Measurements from ENCODE around the gene ENTPD6.

The ENTPD6 gene

DNA sequence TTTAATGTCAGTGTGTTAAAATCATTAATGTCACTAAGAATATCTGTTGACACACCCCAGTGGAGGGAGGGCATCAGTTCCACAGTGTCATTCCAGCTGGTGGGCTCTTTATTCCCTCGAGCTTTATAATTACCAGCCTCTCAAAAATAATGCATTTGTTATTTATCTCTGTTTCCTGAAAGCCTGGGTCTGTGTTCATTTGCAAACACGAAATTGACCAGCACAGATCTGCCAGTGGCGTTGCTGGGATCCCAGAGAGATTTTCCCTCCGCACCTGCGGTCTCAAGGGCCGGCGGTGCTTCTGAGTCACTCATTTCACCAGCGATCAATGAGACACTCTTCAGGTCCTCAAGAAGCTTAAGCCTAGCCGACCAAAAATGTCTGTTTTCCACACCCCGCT, 46.7 kb downstream of the ENTPD6 start:
- DNase-seq (ENCODE audit: low read depth), result no peak

DNA sequence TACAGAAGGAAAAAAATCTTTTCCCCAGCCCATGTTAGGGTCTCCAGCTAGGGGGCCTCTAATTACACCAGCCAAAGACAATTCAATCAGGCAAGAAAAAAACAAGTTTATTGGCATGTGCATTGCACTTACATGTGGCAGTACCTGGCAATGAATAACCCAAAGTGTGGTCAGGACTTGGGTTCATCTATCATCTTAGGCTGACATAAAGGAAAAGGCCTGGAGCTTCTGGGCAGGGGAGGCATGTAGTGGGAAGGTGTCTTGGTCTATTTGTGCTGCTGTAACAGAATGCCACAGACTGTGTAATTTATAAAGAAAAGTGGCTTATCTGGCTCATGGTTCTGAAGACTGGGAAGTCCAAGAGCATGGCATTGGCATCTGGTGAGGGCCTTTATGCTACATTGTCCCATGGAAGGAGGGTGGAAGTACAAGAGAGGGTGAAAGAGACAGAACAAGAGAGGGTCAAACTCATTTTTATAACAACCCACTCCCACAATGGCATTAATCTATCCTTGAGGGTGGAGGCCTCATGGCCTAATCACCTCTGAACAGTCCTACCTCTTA, 48.0 kb downstream of the ENTPD6 start:
- no peak for DNase-seq (ENCODE audit: low read depth)

DNA sequence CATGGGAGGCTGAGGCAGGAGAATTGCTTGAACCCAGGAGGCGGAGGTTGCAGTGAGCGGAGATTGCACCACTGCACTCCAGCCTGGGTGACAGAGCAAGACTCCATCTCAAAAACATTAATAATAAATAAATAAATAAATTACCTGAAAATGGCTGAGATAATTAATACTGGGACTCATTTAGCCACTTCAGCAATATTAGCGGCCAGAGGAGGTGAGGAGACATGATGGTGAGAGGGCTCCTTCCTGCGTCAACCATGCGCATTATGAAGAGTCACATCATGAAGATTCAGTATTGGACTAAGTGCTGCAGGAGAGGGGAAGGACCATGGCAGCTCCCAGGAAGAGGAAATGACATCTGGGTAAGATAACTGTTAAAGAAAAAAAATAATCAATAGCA, 49.5 kb downstream of the ENTPD6 start:
- DNase-seq (ENCODE audit: low read depth), result no peak

DNA sequence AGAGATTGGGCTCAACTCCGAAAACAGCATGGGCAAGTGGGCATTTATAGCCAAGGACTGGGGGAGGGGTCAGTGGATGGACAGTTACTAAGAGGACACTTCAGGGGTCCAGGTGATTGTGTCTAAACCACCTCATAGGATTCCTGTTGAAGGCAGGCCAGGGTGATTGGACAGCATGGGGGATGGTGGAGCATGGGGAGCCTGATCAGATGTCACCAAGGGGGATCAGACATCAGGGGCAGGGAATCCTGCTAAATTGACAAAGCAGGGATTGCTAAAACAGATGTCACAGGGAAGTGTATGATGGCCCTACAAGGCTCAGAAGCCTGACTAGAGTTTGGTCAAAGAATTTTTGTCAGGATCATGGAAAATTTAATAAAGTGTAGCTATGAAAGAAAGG, 49.9 kb downstream of the ENTPD6 start:
- no peak for DNase-seq (ENCODE audit: low read depth)

DNA sequence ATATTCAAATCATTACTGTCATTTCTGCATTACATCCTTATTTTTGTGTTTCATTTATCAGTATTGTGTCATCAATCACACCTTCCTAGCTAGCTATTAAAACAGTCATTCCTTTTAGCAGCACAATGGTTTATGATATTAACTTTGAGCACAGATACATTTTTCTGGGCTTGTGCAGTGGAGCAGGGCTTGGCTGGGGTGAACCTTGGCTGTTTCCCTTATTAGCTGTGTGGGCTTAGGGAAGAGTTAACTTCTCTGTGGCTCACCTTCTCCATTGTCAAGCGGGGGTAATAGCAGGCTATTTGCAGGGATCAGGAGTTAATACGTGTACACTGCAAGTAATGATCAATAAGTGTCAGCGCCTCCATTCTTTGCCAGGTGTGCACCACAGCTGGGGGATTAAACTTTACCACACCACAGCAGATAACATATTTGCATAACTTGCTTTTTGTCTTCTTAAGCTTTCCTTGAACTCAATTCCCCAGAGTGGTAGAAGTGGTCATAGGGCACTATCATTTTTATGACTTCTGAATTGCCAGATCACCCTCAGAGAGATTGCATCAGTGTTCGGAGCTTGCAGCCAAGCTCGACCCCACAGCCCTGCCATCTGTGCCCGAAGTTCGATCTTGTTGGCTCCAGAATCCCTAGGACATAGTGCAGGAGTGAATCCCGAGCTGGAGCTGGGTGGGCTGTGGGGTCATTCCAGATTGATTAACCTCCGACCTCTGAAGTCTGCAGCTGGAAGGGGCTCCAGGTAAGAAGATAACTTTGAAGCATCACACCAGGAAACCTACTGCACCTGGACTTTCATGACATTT, 50.9 kb downstream of the ENTPD6 start:
- no peak for DNase-seq (ENCODE audit: low read depth)

DNA sequence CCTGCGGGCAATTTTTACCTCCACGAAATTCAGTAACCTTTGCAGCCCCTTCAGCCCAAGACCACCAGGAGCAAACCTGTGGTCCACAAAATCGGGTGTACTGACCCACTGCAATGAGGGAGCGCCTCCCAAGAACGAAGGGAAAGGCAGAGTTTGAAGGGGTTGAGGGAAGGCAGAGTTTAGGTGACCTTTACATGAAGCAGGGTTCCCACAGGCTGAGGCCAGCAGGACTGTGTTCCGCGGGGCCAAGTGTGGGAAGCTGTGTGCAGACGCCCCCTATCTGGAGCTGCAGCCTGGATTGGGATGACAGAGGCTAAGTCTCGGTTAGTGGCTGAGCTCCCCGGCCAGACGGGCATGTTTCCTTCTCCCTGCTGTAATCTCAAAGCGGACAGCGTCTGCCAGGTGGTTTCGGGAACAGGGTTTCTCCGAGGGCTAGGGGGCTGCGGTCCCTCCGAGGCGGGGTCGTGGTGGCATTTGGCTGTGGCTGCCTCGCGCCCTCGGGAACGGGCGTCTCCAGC, 51.5 kb downstream of the ENTPD6 start:
- no peak for DNase-seq (ENCODE audit: low read depth)

DNA sequence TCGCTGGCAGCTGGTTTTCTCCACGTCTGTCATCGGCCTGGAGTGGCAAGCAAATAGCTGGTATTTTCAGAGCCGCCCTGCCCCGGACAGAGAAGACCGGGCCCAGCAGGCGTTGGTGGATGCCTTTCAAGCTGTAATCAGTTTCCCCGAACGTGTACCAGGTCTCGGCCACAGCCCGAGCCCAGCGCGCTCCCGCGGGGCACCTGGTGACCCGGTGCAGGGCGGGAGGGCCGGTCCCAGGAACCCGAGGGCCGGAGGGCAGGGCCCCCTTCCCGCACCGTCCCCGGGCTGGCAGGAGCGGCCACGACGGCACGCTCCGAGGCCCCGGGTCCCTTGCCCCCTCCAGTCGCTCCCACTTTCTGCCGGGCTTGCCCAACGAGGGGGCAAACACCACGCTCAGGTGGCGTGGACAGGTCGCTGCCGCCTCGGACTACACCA, 52.0 kb downstream of the ENTPD6 start:
- DNase-seq (ENCODE audit: low read depth), result peak; percentile 7

DNA sequence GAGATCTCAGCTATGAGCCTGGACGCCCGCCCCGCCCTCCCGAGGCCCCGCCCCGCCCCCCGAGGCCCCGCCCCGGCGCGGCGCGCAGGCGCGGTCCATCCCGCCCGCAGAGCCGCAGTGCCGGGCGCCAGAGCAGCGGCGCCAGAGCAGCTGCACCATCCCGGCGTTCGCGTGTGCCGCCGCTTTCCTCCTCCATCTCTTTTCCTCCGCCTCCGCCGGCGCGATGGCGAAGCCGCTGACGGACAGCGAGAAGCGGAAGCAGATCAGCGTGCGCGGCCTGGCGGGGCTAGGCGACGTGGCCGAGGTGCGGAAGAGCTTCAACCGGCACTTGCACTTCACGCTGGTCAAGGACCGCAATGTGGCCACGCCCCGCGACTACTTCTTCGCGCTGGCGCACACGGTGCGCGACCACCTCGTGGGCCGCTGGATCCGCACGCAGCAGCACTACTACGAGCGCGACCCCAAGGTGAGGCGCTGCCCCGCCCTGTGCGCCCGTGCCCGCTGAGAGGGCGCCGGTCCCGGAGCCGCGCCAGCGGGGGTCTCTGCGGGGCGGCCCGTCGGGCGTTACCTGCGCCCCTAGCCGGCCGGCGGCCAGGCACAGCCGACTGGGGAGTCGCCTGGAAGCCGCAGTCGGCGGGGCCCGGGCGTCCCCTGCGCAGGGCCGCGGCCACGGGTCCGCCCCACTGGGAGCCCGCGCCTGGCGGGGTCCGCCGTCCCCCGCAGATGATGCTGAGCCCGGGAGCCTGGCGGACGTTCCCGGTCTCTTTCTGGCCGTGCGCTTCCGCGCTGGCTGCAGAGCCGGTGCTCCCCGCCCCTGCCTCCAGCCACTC, 52.7 kb downstream of the ENTPD6 start, which contains the start of gene PYGB:
PYGB (plus strand) TSS at position 130 of the 830 bp plus-strand sequence; CDS start at position 224, 94 bp downstream.
- DNase-seq (ENCODE audit: low read depth), result peak; percentile 57

DNA sequence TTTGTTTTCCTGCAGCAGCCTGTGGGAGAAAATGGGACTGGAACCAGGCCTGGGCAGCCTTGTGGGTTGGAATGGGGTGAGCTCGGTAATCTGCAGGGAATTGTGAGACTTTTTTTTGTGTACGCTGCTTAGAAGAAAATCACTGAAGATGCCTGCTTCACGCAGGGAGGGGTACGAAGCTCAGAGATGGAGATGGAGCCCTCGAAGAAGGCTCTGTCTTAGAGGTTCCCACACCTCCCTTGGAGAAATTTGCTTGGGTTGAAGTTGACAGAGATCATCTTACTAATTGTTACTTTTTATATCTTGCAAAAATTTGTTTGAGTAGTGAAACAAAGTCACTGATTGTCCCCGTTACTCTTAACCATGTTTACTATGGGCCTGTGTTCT, 53.3 kb downstream of the ENTPD6 start:
- no peak for DNase-seq (ENCODE audit: low read depth)

DNA sequence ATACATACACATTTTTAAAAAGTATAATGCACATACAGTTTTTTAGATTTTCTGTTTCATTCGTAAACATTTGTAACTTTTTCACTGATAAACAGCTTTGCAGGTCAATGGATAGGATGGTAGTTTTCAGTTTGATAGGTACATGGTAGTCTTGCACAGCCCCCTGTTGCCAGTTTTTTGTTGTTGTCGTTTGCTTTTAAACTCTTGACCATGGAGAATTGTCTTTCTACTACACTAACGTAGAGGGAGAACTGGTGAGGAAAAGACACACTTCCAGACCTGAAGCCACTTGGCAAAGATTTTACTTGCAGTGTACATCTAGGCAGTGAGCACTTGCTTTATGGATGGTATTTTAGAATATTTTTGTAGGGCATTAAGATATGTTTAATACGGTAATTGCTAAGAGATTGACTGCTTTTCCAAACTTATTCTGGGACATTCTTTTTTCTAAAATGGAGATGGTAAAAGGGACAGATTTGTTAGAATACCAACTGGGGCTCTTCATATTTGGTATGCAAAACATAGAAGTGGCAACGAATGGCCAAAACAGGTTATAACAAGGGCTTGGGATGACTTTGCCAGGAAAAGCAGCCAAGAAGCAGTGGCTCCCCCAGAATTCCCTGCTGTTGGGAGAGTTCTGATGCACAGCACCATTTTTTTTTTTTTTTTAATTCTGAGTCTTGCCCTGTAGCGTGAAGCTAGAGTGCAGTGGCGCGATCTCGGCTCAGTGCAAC, 53.9 kb downstream of the ENTPD6 start:
- no peak for DNase-seq (ENCODE audit: low read depth)

DNA sequence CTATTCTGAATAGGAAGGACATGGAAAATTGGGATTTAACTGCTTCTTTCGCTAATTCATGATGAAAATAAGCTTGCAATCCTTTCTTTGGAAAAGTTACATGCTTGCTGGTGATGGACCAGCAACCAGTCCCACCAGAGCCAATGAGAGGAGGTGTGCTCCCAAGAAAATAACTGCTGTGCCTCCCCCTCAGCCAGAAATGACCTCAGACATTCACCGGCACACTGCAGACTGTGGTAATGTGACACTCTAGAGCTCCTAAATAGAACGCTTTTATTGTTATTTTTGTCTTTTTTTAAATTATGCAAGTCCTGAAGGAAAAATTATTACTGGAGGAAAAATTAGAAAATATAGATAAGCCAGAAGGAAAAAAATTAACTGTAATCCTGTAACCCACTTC, 55.0 kb downstream of the ENTPD6 start:
- no peak for DNase-seq (ENCODE audit: low read depth)

DNA sequence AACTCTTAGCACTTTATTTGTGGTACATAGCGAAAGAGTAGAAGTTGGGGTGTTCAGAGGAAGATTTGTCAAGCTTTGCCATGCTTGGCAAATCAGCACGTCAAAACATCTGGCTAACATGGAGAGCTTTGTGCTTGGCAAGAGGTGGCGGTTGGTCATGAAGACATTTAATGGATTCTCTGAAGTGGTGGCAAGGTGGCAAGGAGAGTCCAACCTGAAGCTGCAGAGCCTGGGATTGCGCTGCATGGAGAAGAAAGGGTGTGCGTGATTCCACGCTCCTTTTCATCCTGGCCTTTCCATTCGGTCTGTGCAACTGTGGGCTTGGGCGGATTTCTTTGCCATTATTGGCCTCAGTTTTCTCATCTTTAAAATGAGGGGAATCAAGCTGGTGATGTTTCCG, 55.5 kb downstream of the ENTPD6 start:
- no peak for DNase-seq (ENCODE audit: low read depth)

DNA sequence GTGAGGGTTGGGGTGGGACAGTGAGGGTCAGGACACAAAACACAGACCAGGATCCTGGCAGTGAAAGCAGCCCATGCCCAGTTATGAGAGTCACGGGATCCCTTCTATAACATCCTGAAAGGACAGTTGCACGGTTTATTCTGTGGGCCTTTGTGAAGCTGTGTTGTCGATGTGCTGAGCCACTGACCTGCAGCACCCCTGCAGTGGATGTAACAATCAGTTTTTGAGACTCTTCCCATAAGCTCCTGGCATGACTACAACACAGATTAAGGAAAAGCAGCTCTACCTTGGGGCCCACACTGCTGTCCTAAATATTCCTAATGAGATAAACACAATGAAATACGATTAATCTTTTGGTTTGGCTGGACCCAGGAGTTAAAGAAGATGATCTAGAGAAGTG, 56.0 kb downstream of the ENTPD6 start:
- no peak for DNase-seq (ENCODE audit: low read depth)

DNA sequence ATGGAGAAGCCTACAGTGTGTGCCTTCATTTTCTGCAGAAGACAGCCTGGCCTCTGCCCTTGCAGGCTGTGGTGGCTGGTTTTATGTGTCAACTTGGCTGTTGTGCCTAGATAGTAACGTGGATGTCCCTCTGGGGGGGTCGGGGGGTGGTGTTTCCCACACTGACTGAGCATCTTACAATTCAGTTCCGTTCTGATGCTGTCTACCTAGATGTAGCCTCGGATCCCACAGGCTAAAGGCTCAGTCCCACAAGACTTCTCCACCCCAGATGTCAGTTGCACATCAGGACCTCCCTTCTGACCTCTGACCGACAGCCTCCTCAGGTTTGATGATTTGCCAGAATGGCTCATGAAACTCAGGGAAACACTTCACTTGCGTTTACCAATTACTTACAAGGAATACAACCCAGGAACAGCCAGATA, 56.7 kb downstream of the ENTPD6 start:
- DNase-seq (ENCODE audit: low read depth), result no peak

DNA sequence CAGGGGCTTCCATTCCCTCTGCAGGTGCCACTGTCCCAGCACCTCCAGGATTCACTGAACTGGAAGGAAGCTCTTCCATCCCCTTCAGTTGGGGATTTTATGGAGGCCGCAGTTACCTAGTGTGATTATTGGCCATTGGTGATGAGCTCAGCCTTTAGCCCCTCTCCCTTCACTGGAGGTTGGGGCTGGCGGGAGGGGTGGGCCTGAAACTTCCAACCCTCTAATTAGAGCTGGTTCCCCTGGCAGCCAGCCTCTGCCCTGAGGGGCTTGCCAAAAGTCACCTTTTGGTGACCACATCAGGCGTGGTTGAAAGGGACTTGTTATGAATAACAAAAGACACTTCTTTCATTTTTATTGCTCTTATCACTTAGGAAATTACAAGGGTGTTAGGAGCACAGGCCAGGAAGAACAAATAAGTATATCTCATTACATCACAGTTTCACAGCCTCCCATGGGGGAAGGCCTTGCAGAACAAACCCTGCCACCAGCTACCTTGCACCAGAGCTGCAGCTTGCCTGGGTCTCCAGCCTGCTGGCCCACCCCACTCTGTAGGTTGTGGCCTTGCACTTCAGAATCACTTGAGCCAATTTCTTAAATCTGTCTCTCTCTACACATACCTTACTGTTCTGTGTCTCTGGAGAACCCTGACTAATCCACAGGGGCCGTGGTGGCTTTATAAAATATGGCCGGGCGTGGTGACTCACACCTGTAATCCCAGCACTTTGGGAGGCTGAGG, 57.3 kb downstream of the ENTPD6 start:
- no peak for DNase-seq (ENCODE audit: low read depth)

DNA sequence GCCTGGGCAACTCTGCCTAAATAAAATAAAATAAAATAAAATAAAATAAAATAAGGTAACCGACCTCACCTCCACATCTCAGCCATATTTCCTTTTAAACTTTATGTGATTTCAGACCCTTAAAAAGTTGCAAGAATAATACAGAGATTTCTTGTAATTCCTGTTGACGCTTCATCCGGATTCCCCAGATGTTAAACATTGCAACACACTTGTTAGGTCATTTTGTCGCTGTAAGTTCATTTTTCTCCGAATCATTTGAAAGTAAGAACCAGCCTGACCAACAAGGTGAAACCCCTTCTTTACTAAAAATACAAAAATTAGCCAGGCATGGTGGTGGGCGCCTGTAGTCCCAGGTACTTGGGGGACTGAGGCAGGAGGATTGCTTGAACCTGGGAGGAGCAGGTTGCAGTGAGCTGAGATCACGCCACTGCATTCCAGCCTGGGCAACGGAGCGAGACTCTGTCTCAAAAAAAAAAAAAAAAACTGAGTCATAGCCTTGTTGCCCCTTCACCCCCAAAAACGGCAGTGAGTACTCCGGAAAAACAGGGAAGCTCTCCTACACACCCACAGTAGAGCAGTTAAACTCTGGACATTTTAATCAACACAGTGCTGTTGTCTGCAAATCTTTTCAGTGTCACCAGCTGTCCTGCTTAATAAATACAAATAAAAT, 58.2 kb downstream of the ENTPD6 start:
- DNase-seq (ENCODE audit: low read depth), result no peak

DNA sequence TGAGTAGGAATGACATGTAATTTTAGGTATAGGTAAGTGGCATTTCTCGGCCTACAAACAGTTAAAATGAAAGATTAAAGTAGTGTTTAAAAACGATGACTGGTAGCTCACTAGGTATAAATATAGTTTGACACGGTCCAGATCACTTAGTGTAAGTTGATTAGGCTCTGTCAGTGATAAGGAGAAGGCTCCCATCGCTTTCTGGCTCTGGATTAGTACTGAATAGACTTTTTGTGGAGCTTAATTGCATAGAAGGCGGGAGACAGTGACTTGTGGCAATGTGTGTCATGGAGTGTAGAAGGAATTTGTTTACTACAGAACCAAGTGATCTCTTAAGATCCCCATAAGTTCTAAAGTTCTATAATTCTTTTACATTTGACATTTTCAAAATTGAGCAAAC, 59.1 kb downstream of the ENTPD6 start:
- DNase-seq (ENCODE audit: low read depth), result no peak

DNA sequence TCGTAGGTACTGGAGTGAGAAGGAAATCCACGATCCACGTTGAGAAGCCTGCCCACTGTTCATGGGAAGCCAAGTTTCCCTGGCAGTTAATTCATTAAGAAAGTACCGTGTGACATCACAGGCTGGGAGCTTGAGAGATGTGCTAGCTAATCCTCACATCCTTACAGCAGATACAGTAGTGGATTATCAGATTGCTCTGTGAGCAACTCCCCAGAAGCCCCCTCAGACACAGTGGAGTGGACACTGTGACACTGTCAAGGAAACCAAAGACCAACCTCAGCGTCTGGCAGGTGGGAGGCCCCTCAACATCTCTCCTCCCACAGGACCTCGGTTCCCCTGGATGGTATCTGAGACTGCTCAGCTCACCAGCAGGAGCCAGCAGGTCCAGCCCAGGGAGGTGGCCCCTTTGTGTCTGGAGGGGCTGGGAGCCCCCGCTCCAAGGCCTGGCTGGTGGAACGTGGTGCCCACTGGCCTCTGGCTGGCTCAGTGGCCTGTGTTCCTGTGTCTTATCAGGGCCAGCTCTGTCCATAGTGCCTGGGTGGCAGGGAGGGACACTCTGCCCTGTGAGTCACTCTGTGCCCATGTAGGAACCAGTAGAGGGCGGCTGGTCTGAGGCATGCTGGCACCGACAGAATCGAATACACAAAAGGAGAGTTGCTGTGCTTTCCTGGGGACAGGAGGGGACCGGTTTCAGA, 59.6 kb downstream of the ENTPD6 start:
- no peak for DNase-seq (ENCODE audit: low read depth)

DNA sequence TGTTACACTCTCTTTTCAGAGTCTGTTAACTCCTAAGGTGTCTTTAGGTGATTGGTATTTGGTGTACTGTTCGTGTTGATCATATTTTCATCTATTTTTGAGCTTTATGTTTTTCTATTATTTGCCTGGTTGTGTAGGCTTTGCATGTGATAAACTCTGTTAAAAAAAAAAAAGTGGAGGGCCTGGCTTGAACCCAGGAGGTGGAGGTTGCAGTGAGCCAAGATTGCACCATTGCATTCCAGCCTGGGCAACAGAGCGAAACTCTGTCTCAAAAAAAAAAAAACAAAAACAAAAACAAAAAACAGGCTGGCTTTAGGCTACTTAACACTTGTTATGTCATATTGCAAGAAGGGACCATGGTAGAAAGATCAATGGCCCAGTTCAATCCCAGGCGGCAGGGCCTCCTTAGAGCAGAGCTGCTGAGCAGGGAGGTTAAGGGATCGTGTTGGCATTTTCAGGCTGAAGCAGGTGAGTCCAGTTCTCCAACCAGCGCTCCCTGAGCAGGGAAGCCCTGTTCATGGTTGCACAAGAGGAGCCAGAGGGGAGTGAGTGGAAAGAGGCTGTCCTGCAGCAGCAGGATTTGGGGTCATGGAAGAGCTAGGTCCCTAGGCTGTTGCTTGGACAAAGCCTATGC, 60.8 kb downstream of the ENTPD6 start:
- no peak for DNase-seq (ENCODE audit: low read depth)

DNA sequence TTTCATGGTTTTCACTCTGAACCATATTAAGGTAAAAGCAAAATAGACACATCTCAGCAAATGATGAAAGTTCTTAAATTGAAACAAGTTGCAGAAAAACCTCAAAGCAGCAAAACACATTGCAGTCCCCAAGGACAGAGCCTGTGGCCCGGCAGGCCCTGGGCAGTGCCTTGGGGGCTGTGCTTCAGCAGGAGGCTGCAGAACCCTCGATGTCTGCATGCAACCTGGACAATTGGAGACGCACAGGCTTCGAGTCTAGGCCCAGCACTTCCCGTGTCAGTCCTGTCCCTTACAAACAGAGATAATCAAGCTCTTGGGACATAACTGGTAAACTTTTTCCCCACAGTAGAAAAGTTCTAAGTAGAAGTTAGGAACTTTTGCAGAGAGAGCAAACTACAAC, 61.6 kb downstream of the ENTPD6 start:
- no peak for DNase-seq (ENCODE audit: low read depth)
